Activated CD4-positive, alpha-beta T cell treated with anti-CD3 and anti-CD28 coated beads, Interleukin-2, amount 50 U/mL, for 48 hours (primary cell): ENCODE results near the gene PLD4.
"Not testable (repeated sequence)": the region's sequence is repeated elsewhere in the genome, so short reads cannot be mapped to it uniquely, and the experiment has no call there.

Experiments
- DNase-seq, 2 experiments: peaks; one replicate each; pipeline ENCODE4 v3.0.0-alpha.2; 2020

Gene PLD4

DNA sequence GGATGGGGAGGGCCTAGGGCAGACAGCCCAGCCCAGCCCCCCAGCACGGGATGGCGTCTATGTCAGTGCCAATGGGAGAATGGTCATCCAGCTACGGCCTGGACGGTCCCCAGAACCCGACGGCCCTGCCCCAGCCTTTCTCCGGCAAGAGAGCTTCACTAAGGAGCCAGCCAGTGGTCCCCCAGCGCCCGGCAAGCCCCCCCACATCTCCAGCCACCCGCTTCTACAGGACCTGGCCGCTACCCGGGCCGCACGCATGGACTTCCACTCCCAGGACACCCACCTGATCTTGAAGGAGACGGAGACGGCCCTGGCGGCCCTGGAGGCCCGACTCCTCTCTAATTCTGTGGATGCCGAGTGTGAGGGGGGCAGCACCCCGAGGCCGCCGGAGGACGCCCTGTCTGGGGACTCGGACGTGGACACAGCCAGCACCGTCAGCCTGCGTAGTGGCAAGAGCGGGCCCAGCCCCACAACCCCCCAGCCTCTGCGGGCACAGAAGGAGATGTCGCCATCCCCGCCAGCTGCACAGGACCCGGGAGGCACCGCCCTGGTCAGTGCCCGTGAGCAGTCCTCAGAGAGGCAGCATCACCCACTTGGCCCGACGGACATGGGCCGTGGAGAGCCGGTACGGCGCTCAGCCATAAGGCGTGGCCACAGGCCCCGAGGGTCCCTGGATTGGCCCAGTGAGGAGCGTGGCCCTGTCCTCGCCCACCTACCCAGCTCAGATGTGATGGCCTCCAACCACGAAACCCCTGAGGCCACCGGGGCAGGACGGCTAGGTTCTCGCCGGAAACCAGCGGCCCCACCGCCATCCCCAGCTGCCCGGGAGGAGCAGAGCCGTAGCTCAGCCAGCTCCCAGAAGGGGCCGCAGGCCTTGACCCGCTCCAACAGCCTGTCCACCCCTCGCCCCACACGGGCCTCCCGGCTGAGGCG, 37.7 kb upstream of the PLD4 start:
- no peak for DNase-seq

DNA sequence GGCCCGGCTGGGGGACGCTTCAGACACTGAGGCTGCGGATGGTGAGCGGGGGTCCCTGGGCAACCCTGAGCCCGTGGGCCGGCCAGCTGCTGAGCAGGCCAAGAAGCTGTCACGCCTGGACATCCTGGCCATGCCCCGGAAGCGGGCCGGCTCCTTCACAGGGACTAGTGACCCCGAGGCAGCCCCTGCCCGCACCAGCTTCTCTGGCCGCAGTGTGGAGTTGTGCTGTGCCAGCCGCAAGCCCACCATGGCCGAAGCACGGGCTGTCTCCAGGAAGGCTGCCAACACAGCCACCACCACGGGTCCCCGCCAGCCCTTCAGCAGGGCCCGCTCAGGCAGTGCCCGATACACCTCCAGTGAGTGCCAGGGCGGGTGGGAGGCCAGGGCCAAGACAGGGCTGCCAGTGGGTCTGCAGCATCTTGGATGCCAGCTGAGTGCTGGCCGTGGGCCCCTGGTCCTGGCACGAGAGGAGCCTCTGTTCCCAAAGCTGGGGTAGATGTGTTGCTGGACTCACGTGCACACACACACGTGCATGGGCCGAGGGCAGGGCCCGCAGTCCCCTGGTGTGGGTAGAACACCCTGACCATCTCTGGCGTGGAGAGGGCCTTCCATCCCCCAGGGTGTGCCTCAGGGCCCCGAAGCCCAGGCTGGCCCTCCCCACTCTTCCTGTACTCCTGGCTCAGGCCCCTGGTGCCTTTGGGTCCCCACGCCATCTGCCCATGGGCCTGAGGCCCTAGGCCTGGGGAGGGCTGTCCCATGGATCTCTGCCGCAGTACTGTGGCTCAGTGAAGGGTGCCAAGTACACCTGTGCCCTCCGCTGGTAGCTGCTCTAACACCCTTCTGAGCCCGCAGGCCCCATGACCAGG, 36.8 kb upstream of the PLD4 start:
- peak in 1 of 2 experiments; percentile 1 for DNase-seq

DNA sequence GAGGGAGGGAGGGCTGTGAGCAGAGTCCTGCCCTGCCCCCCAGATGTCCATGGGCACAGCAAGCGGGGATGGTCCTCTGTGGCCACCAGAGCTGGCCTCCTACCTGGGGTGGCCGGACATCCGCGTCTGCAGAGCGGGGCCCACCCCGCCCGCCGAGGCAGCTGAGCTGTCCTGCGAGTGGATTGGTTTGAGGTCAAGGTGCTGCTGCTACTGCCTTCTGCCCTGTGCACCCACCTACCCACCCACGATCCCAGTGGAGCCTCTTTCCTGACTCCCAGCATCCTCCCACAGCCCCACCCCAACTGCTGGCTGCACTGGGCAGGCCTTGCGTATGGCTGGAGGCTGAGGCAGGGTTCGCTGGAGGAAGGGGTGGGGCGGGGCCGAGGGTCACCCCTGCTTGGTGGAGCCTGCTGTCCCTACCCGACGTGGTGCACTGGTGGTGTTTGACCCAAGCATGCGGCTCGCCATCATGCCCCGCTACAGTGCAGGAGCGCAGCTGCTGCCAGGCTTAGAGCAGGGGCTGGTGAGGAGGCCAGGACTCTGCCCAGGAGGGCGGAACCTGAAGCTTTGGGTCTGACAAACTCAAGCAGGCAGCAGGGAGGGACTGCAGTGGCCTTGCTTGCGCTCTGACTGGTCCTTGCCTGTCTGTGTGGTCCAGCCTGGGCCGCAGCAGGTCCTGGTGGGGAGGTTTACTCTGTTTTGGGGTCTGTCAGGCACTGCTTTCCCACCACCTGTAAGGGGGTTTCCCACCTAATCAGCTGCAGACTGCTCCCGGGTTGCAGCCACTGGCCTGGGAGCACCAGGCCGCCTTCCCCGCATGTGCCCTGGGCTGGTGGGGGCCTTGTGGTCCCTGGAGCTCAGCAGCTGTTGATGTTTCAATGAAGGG, 35.9 kb upstream of the PLD4 start:
- DNase-seq: peak in 1 of 2 experiments; percentile 1

DNA sequence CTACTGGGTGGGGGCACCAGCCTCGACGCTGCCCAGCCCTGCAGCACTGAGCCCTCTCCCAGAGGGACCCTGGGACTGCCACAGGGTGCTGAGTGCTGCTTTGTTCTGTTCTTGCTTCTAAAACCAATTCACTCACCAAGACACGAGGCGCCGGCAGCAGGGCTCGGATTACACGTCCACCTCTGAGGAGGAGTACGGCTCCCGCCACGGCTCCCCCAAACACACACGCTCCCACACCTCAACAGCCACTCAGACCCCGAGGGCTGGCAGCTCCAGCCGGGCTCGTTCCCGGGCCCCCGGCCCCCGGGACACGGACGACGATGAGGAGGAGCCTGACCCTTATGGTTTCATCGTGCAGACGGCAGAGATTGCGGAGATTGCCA, 35.3 kb upstream of the PLD4 start:
- DNase-seq: peak in 1 of 2 experiments; percentile 1

DNA sequence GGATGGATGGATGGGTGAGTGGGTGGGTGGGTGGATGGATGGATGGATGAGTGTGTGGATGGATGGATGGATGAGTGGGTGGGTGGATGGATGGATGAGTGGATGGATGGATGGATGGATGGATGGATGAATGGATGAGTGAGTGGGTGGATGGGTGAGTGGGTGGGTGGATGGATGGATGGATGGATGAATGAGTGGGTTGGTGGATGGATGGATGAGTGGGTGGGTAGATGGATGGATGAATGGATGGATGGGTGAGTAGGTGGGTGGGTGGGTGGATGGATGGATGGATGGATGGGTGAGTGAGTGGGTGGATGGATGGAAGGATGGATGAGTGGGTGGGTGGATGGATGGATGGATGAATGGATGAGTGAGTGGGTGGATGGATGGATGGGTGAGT, 34.4 kb upstream of the PLD4 start:
- DNase-seq: not testable (repeated sequence)

DNA sequence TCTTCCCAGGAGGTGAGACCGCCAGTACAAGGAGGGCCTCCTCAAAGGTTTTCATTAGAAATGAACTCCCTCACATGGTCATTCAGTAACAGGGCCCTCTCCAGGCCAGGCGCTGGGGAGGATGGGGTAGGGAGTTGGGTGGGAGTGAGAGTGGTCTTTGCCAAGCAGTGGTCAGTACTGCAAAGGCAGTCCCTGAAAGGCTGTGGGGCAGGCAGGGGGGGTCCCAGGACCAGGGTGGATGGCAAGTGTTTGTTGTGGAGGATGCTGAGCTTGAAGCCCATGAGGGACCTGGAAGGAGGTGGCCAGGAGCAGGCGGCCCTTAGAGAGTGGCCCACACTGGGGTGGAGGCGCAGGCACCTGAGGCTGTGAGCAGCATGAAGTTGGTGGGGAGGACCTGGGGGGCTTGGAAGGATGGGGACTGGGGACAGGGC, 33.5 kb upstream of the PLD4 start:
- peak in 1 of 2 experiments; percentile 1 for DNase-seq

DNA sequence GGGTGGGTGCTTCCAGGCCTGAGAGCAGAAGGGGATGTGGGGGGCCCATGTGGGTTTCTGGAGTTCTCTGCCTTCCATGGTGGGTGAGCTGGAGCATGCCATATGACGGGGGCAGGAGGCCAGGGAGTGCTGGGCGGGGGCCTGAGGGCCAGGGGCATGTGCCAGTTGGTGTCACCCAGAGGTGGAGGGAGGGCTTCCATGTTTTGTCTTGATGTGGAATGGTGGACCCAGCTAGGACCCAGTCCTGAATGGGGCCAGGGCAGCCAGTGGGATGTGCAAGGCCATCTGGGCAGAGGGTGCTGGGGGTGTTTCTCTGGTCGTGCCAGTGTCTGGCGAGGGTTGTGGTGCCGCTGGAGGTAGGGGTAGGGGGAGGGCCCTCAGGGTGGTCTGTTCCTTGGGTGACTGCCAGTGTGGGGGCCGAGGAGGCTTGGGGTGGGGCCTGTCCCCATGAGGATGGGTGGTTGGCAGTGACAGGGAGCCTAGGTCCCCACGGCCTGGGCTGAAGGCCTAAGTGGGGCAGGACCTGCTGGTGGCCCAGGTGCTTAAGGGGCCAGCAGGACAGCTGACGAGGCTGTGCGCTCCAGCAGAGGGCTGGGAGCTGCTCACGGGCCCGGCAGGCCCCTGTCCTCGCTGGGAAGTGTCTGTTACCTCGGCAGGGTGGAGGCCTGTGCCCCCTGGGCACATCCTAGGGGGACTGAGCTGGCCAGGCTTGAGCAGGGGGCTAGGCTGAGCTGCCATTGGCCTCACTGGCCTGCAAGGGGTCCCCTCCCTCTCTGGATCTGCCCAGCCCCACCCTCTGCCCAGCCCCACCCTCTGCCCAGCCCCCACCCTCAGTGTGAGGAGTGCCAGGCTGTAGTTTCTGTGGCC, 32.8 kb upstream of the PLD4 start:
- peak in 1 of 2 experiments; percentile 1 for DNase-seq

DNA sequence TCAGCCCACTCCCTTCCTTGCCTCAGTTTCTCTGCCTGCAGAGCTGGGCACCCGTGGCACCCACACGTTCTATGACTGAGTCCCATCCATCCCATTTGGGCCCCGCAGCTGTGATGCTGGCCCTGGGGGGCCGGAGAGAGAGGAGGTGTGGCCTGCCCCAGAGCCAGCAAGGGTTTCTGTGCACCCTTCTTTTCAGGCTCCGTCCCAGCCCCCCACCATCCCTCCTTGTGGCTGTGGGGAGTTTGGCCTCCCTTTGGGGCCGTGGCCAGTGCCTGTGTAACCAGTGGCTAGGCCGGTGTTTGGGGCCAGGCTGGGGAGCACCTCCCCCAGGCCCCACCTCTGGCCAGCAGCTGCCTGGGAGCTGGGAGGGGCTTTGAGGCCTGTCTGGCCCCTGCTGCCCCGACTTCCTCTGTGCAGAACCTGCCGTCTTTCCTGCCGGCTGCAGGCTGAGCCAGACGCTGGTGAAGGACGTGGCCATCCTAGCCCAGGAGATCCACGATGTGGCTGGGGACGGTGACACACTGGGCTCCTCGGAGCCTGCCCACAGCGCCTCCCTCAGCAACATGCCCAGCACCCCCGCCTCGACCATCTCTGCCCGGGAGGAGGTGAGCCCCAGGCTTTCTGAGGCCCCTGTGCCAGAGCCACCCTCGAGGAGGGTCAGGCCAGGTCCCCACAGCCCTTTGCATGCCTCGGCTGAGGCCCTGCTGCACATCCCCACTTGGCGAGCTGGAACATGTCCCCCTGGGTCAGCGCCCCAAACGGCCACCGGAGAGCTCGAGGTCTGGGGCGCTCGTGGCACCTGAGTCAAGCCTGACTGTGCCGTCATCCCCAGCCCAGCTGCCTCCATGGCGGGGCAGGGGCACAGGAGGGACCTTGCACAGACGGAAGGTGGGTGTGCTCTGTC, 31.9 kb upstream of the PLD4 start:
- no peak for DNase-seq

DNA sequence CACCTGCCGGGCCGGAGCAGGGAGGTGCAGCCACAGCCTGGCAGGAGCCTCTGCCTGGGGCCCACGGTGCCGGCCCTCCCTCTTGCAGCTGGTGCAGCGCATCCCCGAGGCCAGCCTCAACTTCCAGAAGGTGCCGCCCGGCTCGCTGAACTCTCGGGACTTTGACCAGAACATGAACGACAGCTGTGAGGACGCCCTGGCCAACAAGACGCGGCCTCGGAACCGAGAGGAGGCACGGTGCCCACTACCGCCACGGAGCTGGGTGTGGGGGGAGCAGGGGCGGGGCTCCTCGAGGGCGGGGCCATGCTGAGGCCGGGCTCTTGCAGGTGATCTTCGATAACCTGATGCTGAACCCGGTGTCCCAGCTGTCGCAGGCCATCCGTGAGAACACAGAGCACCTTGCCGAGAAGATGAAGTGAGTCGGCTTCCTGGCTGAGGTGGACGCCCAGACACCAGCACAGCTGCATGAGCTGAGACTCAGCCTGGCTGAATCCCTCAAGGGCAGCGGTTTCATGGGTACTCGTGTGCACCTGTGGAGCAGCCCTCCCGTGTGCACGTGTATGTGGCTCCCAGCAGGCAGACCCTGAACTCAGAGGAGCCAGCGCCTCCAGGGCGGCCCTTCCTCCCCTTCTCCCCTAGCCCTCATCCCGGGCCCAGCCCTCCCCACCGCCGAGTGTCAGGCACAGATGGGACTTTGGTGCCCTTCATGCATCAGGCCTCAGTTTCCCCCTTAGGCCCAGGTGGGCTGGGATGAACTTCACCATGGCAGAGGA, 31.1 kb upstream of the PLD4 start:
- DNase-seq: no peak

DNA sequence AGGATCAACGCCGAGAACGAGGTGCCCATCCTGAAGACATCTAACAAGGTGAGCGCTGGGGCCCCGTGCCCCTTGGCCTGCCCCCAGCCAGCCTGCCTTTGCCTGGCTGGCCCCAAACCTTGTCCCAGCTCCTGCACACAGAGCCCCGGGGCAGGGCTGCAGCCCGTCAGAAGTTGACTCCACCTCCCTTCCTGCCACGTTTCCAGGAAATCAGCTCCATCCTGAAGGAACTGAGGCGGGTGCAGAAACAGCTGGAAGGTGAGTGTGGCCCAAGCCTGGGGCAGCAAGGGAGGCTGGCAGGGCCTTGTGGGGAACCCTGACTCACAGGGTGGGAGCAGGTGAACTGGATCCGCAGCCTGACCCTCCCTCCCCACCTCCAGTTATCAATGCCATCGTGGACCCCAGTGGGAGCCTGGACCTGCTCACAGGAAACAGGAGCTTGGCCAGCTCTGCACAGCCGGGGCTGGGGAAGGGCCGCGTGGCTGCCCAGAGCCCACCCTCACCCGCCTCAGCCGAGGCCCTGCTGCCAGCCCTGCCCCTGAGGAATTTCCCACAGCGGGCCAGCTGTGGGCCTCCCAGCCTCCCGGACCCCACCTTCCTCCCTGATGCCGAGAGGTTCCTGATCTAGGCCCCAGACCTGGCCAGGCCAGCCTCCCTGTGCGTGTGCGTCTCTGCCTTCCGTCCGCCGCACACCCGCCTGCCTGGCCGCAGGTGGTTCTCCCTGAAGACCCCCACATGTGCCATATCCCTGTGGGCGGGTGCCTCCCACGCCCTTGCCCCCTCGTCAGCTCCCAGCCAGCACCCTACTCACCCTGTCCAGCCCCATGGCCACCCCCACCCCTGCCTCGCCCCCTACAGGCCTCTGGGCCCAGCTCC, 30.1 kb upstream of the PLD4 start:
- no peak for DNase-seq

DNA sequence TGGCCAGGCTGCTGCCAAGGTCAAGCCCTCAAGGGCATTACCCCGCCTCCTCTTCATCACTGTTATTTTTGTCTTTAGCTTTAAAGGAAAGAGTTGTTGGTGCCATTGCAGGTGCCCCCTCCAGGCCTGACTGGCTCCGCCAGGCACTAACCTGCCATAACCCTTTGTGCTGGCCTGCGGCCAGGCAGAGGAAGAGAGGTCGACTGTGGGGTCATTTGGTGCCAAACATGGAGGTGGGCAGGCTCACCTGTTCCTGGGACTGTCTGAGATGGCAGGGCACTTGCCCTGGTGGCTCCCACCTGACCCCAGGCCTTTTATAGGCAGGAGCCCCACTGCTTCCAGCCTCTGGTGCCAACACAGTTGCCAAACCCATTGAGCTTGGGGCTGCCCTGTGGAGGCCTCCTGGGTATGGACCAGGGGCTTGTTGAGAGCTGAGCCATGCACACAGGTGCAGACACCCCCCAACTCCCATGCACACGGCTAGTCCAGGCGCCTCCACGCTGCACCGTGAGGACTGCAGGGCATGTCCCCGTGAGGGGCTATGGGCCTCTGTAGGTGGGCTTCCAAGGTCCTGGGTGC, 29.4 kb upstream of the PLD4 start:
- no peak for DNase-seq

DNA sequence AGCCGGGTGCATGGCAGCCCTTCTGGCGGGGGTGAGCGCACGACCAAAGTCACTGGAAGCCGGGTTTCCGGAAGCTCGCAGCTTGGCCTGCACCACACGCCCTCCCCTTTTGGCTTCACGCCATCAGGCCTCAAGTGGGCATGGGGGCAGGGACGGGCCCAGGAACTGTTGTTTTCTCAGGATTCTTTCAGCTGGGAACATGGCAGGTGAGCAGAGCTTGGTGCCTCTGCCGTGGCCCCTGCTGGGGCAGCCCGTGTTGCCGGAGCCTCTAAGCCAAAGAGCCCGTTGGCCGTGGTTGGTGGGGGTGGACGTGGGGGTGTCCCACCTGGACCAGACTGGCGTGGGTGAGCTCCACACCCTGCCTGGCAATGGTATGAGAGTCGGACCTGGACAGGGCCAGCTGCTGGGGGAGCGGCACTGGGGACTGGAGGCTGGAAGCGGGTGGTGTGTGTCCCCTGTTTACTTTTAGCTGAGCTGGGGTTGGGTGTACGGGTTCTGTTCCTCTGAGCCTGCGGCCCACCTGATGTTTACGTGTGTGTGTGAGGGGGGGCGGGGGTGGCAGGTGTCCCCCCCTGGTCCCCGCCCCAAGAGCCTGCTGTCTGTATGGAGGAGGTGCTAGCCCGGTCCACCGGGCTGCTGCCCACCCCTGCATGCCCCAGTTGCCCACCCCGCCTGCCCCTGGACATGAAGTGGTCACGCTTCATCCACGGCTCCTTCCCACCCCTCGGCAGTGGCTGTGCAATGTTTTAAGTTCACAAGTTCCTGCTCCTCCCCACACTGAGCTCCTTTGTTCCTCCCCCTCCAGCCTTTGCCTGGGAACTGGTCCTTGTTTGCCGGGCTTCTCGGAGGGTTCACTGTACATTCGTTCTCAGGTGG, 28.7 kb upstream of the PLD4 start:
- no peak for DNase-seq

DNA sequence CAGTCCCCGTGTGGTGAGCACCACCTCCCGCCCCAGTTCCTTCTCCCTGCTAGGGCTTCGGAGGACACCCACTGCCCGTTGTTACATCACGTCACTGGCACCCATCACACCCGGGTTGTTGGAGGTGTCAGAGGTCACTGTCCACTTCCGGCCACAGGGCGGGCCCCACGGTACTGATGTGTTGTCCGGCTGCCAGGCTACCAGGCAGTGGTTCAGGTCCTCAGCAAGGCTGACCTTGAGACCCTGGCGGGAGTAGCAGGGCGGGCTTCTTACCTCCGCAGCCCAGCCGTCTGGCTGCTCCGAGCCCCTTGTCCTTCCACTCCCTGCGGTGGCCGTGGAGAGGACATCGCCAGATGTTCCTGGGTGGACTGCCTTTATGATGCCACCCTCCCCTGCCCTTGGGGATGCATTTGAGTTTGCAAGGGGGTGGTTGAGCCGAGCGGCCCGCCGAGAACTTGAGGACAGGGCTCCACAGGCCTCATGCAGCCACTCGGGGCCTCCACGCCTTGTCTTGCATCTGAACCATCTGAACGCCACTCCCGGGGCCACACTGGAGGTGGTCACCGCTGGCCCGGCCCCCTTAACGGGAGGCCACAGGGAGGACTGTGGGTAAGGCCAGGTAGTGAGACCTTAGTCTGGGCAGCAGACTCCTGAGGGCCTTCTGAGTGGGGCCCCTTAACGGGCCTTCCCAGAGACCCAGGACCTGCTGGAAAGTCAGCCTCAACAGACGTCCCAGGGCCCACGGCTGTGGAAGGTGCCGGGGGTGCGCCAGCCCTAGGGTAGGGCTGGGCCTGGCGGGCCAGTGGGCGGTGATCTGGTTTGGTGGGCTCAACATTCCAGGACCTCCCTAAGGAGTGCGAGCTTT, 27.1 kb upstream of the PLD4 start:
- no peak for DNase-seq

DNA sequence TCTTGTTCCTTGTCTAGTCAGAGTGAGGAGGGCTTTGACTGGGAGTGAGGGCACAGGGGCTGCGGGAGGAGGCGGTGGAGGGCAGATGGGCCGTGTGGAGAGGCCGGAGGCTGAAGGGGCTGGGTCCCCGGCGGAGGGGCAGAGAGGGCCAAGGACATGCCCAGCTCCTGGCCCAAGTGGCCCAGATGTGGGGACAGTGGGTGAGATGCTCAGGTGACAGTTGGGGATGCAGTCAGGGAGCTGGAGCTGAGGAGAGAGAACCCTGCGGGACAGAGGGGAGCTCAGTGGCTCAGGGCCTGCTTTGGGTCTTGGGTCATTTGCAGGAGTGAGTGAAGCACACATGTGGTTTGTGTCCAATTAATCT, 26.5 kb upstream of the PLD4 start:
- DNase-seq: no peak

DNA sequence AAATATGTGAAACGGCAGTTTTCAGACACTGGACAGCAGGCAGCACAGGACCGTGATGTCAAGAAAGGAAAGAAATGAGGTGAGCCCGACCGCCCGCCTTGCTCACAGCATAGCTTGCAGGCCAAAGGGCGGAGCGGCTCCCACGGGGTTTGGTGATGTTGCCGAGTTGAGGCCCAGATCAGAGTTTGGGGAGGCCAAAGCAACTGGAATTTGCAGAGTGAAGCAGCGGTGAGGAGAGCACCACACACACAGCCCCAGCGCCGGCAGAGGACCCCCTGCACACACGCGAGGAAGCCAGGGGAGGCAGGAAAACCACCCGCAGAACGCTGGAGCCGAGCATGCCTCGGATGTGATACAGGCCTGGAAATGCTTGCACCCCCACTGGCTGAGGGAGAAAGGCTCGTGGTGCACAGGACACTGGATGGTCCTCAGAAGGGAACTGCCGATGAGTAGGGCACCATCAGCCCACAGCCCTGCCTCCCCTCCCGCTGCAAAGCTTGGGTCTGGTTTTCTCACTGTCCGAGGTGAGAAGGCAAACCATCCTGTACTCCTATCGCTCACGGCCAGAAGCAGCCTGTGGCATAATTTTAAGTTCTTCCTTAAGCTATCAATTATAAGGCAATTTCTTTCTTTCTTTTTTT, 25.7 kb upstream of the PLD4 start:
- no peak for DNase-seq

DNA sequence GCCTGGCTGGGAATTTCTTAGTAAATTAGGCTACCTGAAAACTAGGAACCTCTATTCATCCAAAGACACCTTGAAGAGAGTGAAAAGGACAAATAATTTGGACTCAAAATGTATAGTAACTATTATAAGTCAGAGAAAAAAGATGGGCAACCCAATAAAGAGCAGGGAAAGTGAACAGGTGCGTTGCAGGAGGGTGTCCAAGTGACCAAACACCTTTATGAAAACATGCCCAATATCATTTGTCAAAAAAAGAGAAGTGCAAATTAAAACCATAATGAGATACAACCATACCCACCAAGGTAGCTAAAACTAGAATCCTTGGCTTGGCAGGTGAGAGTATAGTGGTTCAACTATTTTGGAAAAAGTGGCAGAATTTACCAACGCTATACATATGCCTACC, 24.9 kb upstream of the PLD4 start:
- no peak for DNase-seq
